Vagina (tissue), 2 donors: ENCODE results near the gene ANKS4B. TPM values are rescaled to one million over a fixed set of nuclear protein-coding genes. Genes with fewer than 3 reads are reported as not detected.

Experiments used
- DNase-seq, 2 donors: peaks; one replicate each; pipeline ENCODE4 v3.0.0-alpha.2; 2017; ENCODE audit errors: extremely low spot score in 2 of 2
- H3K27ac ChIP-seq: fragments of 200-600 bp; sonication (generic); one replicate; pipeline ENCODE4 v1.5.1; 2019
- H3K27me3 ChIP-seq: fragments of 200-600 bp; sonication (generic); one replicate; pipeline ENCODE4 v1.5.1; 2019
- H3K36me3 ChIP-seq, 2 donors: fragments of 200-600 bp; sonication (generic); one replicate each; pipeline ENCODE4 v1.5.1; 2017 to 2019
- H3K4me1 ChIP-seq: fragments of 200-600 bp; sonication (generic); one replicate; pipeline ENCODE4 v1.5.1; 2019
- H3K4me3 ChIP-seq, 2 donors: fragments of 200-600 bp; sonication (generic); 1 replicate in 1 of 2; 2 replicates in 1 of 2; pipeline ENCODE4 v1.5.1; 2016 to 2019
- H3K9me3 ChIP-seq: fragments of 200-600 bp; sonication (generic); one replicate; pipeline ENCODE4 v1.5.1; 2019
- POLR2A ChIP-seq, 2 donors: fragments of 450-650 bp; IDR thresholded peaks; one replicate each; pipeline ENCODE4 v1.6.1; 2017; ENCODE audit warnings: antibody characterized with exemption in 2 of 2, mild to moderate bottlenecking in 2 of 2, moderate library complexity in 2 of 2
- POLR2AphosphoS5 ChIP-seq, 2 donors: sonication (generic); formaldehyde crosslinking; IDR thresholded peaks; one replicate each; pipeline ENCODE4 v1.9.0; 2017; ENCODE audit warnings: antibody characterized with exemption in 2 of 2, mild to moderate bottlenecking in 2 of 2, low read depth in 1 of 2; ENCODE audit not compliant: insufficient read depth in 1 of 2
- intact Hi-C: fragments of 100-400 bp; cut with DNase I; formaldehyde crosslinking; loops from one replicate; pipeline ENCODE4 v1.15.1; 2023
- total RNA-seq: library from RNA; depleted of rRNA; stranded (reverse); fragments of >200 nt; gene quantifications from one replicate; pipeline ENCODE4 v1.2.3, GENCODE V29; 2016
- TF ChIP-seq, protein P1 (sequence below), 3 experiments: fragments of 450-650 bp in 2 of 3; fragments of 200-600 bp in 1 of 3; sonication (generic) in 1 of 3; IDR thresholded peaks; one replicate each; pipeline ENCODE4 v1.5.1; 2017 to 2019; ENCODE audit warnings: antibody characterized with exemption in 3 of 3, mild to moderate bottlenecking in 2 of 3, moderate library complexity in 2 of 3

The ANKS4B gene
- total RNA-seq, 1 donor from 2014 or later = not detected

DNA sequence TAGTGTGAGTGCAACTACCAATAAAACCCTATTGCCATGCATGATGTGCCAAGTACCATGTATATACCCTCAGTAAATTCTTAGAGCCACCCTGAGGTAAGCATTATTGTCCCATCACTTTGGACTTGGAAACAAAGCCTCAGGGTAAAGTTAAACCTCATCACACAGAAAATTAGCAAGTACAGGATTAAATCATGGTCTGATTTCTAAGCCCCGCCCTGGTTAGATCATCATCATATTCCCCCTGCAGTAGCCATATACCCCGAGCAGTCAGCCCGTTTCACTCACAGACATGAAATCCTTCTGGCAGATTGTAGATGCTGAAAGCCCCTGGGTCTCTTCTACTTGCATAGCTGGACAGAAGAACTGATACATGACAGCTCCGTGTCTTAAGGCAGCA is 26.9 kb upstream of the ANKS4B start:
- H3K27me3 ChIP-seq = no peaks in the 10 kb centered on the region
- H3K4me1 ChIP-seq = no peaks in the 10 kb centered on the region
- no peak overlapping the region for H3K4me3 ChIP-seq
- no peak overlapping the region for H3K27ac ChIP-seq
- intact Hi-C loops = no loop called here
- no peak for DNase-seq
- no peak for TF ChIP-seq POLR2AphosphoS5 (IDR thresholded peaks at IDR 0.05; ENCODE audit: insufficient read depth in 1 of 2, low read depth in 1 of 2)
- TF ChIP-seq, protein P1, sequence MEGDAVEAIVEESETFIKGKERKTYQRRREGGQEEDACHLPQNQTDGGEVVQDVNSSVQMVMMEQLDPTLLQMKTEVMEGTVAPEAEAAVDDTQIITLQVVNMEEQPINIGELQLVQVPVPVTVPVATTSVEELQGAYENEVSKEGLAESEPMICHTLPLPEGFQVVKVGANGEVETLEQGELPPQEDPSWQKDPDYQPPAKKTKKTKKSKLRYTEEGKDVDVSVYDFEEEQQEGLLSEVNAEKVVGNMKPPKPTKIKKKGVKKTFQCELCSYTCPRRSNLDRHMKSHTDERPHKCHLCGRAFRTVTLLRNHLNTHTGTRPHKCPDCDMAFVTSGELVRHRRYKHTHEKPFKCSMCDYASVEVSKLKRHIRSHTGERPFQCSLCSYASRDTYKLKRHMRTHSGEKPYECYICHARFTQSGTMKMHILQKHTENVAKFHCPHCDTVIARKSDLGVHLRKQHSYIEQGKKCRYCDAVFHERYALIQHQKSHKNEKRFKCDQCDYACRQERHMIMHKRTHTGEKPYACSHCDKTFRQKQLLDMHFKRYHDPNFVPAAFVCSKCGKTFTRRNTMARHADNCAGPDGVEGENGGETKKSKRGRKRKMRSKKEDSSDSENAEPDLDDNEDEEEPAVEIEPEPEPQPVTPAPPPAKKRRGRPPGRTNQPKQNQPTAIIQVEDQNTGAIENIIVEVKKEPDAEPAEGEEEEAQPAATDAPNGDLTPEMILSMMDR (IDR thresholded peaks at IDR 0.05) = no peak
- no peak for TF ChIP-seq POLR2A (IDR thresholded peaks at IDR 0.05)
- H3K36me3 ChIP-seq = no peaks in the 10 kb centered on the region
- no peaks in the 10 kb centered on the region for H3K9me3 ChIP-seq

DNA sequence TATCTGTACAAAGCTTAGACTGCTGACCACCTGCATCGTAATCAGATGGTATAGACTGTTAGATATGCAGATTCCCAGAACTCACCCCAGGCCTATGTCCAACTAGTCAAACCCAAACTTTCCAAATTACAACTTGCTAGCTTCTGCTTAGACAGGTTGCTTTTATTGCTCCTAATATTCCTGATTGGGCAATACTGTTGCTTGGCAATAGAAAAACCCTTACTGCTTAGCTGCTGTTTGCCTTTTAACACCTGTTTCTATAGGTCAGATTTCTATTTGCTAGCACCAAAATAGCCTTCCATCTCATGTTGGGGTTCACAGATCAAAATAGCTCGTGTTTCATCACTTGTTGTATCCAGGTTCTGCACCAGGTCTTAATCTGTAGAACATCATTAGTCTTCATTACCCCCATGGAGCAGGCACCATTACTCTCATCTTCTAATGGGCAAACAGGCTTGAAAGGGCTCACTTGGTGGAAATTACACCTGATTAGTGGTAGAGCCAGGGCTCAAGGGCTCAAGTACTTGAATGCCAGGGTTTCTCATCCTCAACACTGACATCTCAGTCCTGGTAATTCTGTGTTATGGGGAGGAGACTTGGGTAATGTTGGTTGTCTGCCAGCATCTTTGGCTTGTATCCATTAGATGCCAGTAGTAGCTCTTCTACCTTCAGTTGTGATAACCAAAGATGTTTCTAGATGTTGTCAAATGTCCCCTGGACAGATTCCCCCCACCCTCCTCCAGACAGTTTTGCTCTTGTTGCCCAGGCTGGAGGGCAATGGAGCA is 24.9 kb upstream of the ANKS4B start:
- Histone ChIP-seq H3K27me3 (no peaks in the 10 kb centered on the region), H3K27ac (no peak overlapping the region), H3K4me1 (no peaks in the 10 kb centered on the region), H3K36me3 (no peaks in the 10 kb centered on the region), H3K4me3 (no peak overlapping the region), H3K9me3 (no peaks in the 10 kb centered on the region)
- TF ChIP-seq, protein P1 (IDR thresholded peaks at IDR 0.05) = no peak
- TF ChIP-seq POLR2A (IDR thresholded peaks at IDR 0.05) = no peak
- TF ChIP-seq POLR2AphosphoS5 (IDR thresholded peaks at IDR 0.05; ENCODE audit: insufficient read depth in 1 of 2, low read depth in 1 of 2) = no peak
- peak in 1 of 2 donors; percentile 6 for DNase-seq
- intact Hi-C loops = no loop called here

DNA sequence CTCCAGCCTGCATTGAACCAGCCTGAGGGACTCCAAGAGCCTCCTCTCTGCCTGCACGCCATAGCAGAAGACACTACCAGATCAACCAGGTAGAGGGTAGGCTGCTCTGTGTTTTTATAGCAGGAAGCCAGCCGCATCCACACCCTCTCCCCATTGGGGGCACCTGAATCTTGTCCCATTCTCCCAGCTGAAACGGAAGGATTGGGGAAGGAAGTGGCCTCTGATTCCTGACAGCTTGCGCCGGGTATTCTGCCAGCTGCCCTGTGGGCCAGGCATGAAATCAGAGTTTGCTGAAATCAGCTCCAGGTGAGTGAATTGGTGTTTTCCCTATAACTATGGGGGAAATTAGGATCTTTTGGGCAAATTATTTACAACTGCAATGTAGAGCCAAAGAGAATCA is 22.0 kb upstream of the ANKS4B start, which contains the start of gene ZP2:
Gene ZP2 (minus strand): TSS at position 89 of the 400 bp plus-strand sequence. CDS start 27 bp downstream, at position 62.
- Histone ChIP-seq H3K4me1 (no peaks in the 10 kb centered on the region), H3K4me3 (no peak within 1 kb of the TSS), H3K27ac (no peak within 1 kb of the TSS), H3K36me3 (no peaks in the 10 kb centered on the region), H3K27me3 (no peaks in the 10 kb centered on the region), H3K9me3 (no peaks in the 10 kb centered on the region)
- intact Hi-C loops = no loop called here
- no peak for DNase-seq
- TF ChIP-seq, protein P1 (IDR thresholded peaks at IDR 0.05) = no peak
- TF ChIP-seq POLR2A (IDR thresholded peaks at IDR 0.05) (no peak), POLR2AphosphoS5 (IDR thresholded peaks at IDR 0.05; ENCODE audit: insufficient read depth in 1 of 2, low read depth in 1 of 2) (no peak)

DNA sequence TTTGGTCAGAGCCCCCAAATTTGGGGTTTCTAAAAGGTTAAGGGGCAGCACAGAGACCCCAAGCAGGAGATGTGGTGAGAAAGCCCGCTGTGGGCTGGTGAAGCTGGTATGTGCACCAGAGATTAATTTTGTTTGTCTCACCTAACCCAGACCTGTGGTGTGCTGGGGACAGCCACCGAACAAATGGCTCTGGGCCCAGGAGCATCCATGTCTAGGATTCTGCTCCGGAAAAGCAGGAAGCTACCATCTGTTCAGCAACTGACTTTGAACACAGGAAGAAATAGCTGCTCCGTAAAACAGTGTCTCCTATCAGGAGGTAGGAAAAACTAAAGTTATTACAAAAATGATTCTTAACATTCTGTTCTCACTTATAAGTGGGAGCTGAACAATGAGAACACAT is 19.4 kb upstream of the ANKS4B start:
- TF ChIP-seq POLR2A (IDR thresholded peaks at IDR 0.05) = no peak
- TF ChIP-seq, protein P1 (IDR thresholded peaks at IDR 0.05) = no peak
- no peak for TF ChIP-seq POLR2AphosphoS5 (IDR thresholded peaks at IDR 0.05; ENCODE audit: insufficient read depth in 1 of 2, low read depth in 1 of 2)
- no peak overlapping the region for H3K4me3 ChIP-seq
- no peaks in the 10 kb centered on the region for H3K36me3 ChIP-seq
- no peaks in the 10 kb centered on the region for H3K9me3 ChIP-seq
- no peak overlapping the region for H3K27ac ChIP-seq
- no peaks in the 10 kb centered on the region for H3K4me1 ChIP-seq
- no peaks in the 10 kb centered on the region for H3K27me3 ChIP-seq
- intact Hi-C loops = no loop called here
- DNase-seq = peak in 1 of 2 donors; percentile 58

DNA sequence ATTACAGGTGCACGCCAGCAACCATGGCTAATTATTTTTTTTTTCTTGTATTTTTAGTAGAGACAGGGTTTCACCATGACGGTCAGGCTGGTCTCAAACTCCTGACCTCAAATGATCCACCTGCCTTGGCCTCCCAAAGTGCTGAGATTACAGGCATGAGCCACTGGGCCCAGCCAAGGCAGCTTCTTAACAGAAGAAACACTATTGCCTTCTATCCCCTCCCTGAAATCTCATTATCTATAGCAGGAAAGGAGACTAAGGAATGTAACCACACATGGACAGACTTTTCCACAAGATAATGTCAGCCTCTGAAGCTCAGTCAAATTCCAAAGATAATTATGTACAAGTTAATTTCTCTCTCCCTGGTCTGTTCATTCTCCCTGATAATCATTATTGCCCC is 16.4 kb upstream of the ANKS4B start:
- Histone ChIP-seq H3K36me3 (no peaks in the 10 kb centered on the region), H3K27me3 (no peaks in the 10 kb centered on the region), H3K4me3 (no peak overlapping the region), H3K9me3 (no peaks in the 10 kb centered on the region), H3K4me1 (no peaks in the 10 kb centered on the region), H3K27ac (no peak overlapping the region)
- intact Hi-C loops = no loop called here
- TF ChIP-seq POLR2A (IDR thresholded peaks at IDR 0.05) (no peak), POLR2AphosphoS5 (IDR thresholded peaks at IDR 0.05; ENCODE audit: insufficient read depth in 1 of 2, low read depth in 1 of 2) (no peak)
- TF ChIP-seq, protein P1 (IDR thresholded peaks at IDR 0.05) = no peak
- no peak for DNase-seq
